ENCODE measurements around the gene RPP25. TPM values are rescaled to one million over a fixed set of nuclear protein-coding genes. Genes with fewer than 3 reads are reported as not detected.

Gene RPP25
- total and polyA plus RNA-seq, 2 of the 13 experiments (the other 11 are each of a cell fraction or from before 2014, with no cell fraction given), result 0.05 to 0.11 TPM

DNA sequence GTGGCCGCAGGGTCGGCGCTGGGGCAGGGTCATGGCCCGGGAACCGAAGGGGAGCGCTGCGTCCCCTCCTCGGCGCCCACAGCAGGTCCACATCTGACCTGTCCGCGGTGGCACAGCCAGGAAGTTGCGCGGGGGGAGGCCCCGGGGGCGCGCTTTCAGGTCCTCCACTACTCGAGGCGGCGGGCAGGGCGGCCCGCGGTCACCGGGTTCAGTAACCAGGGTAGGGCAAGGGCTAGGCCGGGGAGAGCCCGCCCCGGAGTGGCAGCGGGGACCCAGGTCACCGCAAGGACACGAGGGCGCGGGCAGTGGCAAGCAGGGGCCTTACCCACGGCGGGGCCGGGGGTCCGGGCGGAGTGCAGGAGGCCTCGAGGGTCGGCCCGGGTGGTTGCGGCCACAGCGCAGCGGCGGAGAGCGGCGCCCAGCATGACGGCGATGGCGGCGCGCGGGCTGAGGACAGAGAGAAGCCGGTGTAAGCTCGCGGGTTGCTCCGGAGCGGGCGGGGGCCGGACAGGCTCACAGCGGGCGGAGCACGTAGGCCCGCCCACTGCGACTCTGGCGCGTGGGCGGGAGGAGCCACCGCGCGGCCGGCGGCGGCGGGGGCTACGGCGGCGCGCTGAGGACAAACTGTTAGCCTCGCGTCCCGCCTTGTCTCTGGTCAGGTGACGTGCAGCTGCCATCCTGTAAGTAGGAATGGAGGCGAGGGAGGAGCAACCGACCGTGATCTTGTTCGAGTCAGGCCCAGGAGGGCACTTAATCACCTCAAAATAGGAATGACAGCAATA is 18.8 kb downstream of the RPP25 start, which contains the start of gene COX5A (continued):
- TF ChIP-seq SMAD1 (CRISPR knock-in tag; IDR thresholded peaks at IDR 0.05; ENCODE audit: borderline replicate concordance, low read depth), result peak; percentile 81; the same call in 1 of the 2 replicates
- TF ChIP-seq, protein P1, sequence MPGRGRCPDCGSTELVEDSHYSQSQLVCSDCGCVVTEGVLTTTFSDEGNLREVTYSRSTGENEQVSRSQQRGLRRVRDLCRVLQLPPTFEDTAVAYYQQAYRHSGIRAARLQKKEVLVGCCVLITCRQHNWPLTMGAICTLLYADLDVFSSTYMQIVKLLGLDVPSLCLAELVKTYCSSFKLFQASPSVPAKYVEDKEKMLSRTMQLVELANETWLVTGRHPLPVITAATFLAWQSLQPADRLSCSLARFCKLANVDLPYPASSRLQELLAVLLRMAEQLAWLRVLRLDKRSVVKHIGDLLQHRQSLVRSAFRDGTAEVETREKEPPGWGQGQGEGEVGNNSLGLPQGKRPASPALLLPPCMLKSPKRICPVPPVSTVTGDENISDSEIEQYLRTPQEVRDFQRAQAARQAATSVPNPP (CRISPR knock-in tag; IDR thresholded peaks at IDR 0.05), result peak; percentile 43; the same call in 1 of the 2 replicates
- peak; percentile 15; the same call in 1 of the 2 replicates for TF ChIP-seq FOXO1 (CRISPR knock-in tag; IDR thresholded peaks at IDR 0.05)
- no peak for TF ChIP-seq ZNF572 (CRISPR knock-in tag; IDR thresholded peaks at IDR 0.05)
- 0 out of 2 replicates have a peak, but pooled peaks have one; percentile 45 for TF ChIP-seq NFKB2 (CRISPR knock-in tag; IDR thresholded peaks at IDR 0.05; ENCODE audit: borderline replicate concordance)
- TF ChIP-seq ZNF879 (CRISPR knock-in tag; IDR thresholded peaks at IDR 0.05), result 0 out of 2 replicates have a peak, but pooled peaks have one; percentile 56
- TF ChIP-seq HOXA3 (CRISPR knock-in tag; IDR thresholded peaks at IDR 0.05), result peak; percentile 89; the same call in 1 of the 2 replicates
- TF ChIP-seq NBN (conservative IDR thresholded peaks at IDR 0.05), result no peak
- no peak; the same call in 1 of the 2 replicates for TF ChIP-seq ZNF780A (CRISPR knock-in tag; IDR thresholded peaks at IDR 0.05)
- TF ChIP-seq, protein P2, sequence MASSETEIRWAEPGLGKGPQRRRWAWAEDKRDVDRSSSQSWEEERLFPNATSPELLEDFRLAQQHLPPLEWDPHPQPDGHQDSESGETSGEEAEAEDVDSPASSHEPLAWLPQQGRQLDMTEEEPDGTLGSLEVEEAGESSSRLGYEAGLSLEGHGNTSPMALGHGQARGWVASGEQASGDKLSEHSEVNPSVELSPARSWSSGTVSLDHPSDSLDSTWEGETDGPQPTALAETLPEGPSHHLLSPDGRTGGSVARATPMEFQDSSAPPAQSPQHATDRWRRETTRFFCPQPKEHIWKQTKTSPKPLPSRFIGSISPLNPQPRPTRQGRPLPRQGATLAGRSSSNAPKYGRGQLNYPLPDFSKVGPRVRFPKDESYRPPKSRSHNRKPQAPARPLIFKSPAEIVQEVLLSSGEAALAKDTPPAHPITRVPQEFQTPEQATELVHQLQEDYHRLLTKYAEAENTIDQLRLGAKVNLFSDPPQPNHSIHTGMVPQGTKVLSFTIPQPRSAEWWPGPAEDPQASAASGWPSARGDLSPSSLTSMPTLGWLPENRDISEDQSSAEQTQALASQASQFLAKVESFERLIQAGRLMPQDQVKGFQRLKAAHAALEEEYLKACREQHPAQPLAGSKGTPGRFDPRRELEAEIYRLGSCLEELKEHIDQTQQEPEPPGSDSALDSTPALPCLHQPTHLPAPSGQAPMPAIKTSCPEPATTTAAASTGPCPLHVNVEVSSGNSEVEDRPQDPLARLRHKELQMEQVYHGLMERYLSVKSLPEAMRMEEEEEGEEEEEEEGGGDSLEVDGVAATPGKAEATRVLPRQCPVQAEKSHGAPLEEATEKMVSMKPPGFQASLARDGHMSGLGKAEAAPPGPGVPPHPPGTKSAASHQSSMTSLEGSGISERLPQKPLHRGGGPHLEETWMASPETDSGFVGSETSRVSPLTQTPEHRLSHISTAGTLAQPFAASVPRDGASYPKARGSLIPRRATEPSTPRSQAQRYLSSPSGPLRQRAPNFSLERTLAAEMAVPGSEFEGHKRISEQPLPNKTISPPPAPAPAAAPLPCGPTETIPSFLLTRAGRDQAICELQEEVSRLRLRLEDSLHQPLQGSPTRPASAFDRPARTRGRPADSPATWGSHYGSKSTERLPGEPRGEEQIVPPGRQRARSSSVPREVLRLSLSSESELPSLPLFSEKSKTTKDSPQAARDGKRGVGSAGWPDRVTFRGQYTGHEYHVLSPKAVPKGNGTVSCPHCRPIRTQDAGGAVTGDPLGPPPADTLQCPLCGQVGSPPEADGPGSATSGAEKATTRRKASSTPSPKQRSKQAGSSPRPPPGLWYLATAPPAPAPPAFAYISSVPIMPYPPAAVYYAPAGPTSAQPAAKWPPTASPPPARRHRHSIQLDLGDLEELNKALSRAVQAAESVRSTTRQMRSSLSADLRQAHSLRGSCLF (CRISPR knock-in tag; IDR thresholded peaks at IDR 0.05; ENCODE audit: borderline replicate concordance), result no peak
- TF ChIP-seq THAP7 (CRISPR knock-in tag; IDR thresholded peaks at IDR 0.05), result peak; percentile 91
- peak; percentile 19; the same call in 1 of the 2 replicates for TF ChIP-seq IRF2 (CRISPR knock-in tag; IDR thresholded peaks at IDR 0.05)
- no peak for TF ChIP-seq SATB2 (CRISPR knock-in tag; IDR thresholded peaks at IDR 0.05)
- TF ChIP-seq ATF7 (IDR thresholded peaks at IDR 0.05), result no peak
- TF ChIP-seq ATF7 (CRISPR knock-in tag; IDR thresholded peaks at IDR 0.05), result no peak; the same call in 1 of the 2 replicates
- no peak for TF ChIP-seq MLXIP (CRISPR knock-in tag; IDR thresholded peaks at IDR 0.05; ENCODE audit: borderline replicate concordance)
- TF ChIP-seq TSC22D2 (CRISPR knock-in tag; IDR thresholded peaks at IDR 0.05; ENCODE audit: borderline replicate concordance), result peak; percentile 61; the same call in 1 of the 2 replicates

Data from HepG2 (cell line).